ENCODE data around the gene NFKBIZ. TPM values are rescaled to one million over a fixed set of nuclear protein-coding genes. Genes with fewer than 3 reads are reported as not detected.

NFKBIZ gene
- total RNA-seq, 2 donors from 2014 or later, result 30.1 to 92.3 TPM

DNA sequence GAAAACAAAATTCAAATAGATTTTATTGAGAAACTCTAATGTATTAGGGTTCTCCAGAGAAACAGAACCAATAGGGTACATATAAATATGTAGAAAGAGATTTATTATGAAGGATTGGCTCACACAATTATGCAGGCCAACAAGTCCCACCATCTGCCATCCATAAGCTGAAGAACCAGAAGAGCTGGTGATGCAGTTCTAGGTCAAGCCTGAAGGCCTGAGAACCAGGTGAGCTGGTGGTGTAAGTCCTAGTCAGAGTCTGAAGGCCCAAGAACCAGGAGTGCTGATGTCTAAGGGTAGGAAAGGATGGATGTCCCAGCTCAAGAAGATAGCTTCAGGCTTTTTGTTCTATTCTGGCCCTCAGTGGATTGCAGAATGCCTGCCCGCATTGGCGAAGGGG is 2.6 kb upstream of the NFKBIZ start:
- DNase-seq (no peak), ATAC-seq (no peak)
- 93 to 100% methylated on average over 2 of the region's 2 CpGs for WGBS, 2 donors
- H3K27me3 ChIP-seq, result no peaks in the 10 kb centered on the region
- H3K36me3 ChIP-seq (replicated peaks in 1 of 2; ENCODE audit: insufficient read depth in 1 of 2, low read depth in 2 of 2), result no peaks in the 10 kb centered on the region
- peaks cover 31% of the 10 kb centered on the region for H3K4me1 ChIP-seq
- H3K27ac ChIP-seq, result peak overlapping the region; percentile 18 to 100 (median 99)
- H3K4me3 ChIP-seq, result no peak overlapping the region
- H3K9me3 ChIP-seq, result no peaks in the 10 kb centered on the region
- TF ChIP-seq POLR2A (IDR thresholded peaks at IDR 0.05), result no peak
- no peak for TF ChIP-seq CTCF (IDR thresholded peaks at IDR 0.05)
- intact Hi-C loops (cut with DNase I), result no loop called here

GRCh38 chr3:101847328-101847727 is 2.0 kb upstream of the NFKBIZ start:
- WGBS, 2 donors, result 28 to 43% methylated on average over 3 of the region's 3 CpGs
- ATAC-seq (no peak), DNase-seq (no peak)
- Histone ChIP-seq H3K9me3 (no peaks in the 10 kb centered on the region), H3K27me3 (no peaks in the 10 kb centered on the region), H3K4me3 (no peak overlapping the region), H3K36me3 (replicated peaks in 1 of 2; ENCODE audit: insufficient read depth in 1 of 2, low read depth in 2 of 2) (no peaks in the 10 kb centered on the region), H3K27ac (peak overlapping the region; percentile 97 to 100 (median 99)), H3K4me1 (peaks cover 37% of the 10 kb centered on the region)
- TF ChIP-seq CTCF (IDR thresholded peaks at IDR 0.05) (no peak), POLR2A (IDR thresholded peaks at IDR 0.05) (no peak)
- intact Hi-C loops (cut with DNase I), result no loop called here

DNA sequence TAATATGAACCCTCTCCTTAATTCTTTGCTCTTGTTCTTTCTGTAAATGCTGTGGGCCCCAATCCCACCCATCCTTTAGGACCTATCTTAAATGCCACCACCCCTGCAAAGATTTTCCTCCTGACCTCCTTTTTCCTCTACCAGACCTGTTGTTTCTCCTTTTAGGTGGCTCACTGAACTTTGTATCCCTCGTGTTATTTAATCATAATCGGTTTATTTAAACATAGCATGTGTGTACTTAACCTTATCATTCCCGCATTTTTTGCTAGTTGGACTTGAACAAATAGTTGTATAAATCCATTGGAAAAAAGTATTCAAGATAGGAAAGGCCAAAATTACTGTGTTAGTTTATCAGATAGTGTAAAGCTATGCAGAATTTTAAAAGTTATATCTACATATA is 988 bp upstream of the NFKBIZ start:
- Histone ChIP-seq H3K4me3 (no peak overlapping the region), H3K27ac (peak overlapping the region; percentile 97 to 100 (median 99)), H3K9me3 (no peaks in the 10 kb centered on the region), H3K27me3 (no peaks in the 10 kb centered on the region), H3K4me1 (peaks cover 47% of the 10 kb centered on the region), H3K36me3 (replicated peaks in 1 of 2; ENCODE audit: insufficient read depth in 1 of 2, low read depth in 2 of 2) (peaks cover 0 to 8% of the 10 kb centered on the region in 2 donors)
- intact Hi-C loops (cut with DNase I), result no loop called here
- ATAC-seq (peak; percentile 28), DNase-seq (no peak)
- TF ChIP-seq POLR2A (IDR thresholded peaks at IDR 0.05) (no peak), CTCF (IDR thresholded peaks at IDR 0.05) (no peak)
- WGBS, 2 donors, result 8 to 13% methylated on average over 3 of the region's 3 CpGs

- 0 to 1% methylated on average over 18 to 24 of the region's 67 CpGs for WGBS, 2 donors
- peak overlapping the region; percentile 97 to 100 (median 99) for H3K27ac ChIP-seq
- intact Hi-C loops (cut with DNase I), result no loop called here
- H3K4me1 ChIP-seq, result peaks cover 62% of the 10 kb centered on the region
- TF ChIP-seq POLR2A (IDR thresholded peaks at IDR 0.05), result peak in 1 of 3 donors; percentile 49
- peak in 1 of 7 experiments; percentile 1 for TF ChIP-seq CTCF (IDR thresholded peaks at IDR 0.05)
- H3K36me3 ChIP-seq (replicated peaks in 1 of 2; ENCODE audit: insufficient read depth in 1 of 2, low read depth in 2 of 2), result peaks cover 0 to 16% of the 10 kb centered on the region in 2 donors
- H3K4me3 ChIP-seq, result peak overlapping the region; percentile 64 to 95
- ATAC-seq (peak; percentile 24), DNase-seq (peak; percentile 45 to 55 (median 54))
- no peaks in the 10 kb centered on the region for H3K27me3 ChIP-seq
- no peaks in the 10 kb centered on the region for H3K9me3 ChIP-seq
These were observed 466 bp downstream of the NFKBIZ start for GRCh38 chr3:101849714-101850245.

Data from body of pancreas (tissue), 4 donors.